GM21619 (cell line): Measurements from ENCODE around the gene SLC5A2.
"Not testable (repeated sequence)": the region's sequence is repeated elsewhere in the genome, so short reads cannot be mapped to it uniquely, and the experiment has no call there.

Experiments
- ATAC-seq: cut with Tn5 transposase; IDR thresholded peaks from one replicate; pipeline ENCODE4 v1.9.1; 2021; ENCODE audit not compliant: unreplicated experiment

Gene SLC5A2

DNA sequence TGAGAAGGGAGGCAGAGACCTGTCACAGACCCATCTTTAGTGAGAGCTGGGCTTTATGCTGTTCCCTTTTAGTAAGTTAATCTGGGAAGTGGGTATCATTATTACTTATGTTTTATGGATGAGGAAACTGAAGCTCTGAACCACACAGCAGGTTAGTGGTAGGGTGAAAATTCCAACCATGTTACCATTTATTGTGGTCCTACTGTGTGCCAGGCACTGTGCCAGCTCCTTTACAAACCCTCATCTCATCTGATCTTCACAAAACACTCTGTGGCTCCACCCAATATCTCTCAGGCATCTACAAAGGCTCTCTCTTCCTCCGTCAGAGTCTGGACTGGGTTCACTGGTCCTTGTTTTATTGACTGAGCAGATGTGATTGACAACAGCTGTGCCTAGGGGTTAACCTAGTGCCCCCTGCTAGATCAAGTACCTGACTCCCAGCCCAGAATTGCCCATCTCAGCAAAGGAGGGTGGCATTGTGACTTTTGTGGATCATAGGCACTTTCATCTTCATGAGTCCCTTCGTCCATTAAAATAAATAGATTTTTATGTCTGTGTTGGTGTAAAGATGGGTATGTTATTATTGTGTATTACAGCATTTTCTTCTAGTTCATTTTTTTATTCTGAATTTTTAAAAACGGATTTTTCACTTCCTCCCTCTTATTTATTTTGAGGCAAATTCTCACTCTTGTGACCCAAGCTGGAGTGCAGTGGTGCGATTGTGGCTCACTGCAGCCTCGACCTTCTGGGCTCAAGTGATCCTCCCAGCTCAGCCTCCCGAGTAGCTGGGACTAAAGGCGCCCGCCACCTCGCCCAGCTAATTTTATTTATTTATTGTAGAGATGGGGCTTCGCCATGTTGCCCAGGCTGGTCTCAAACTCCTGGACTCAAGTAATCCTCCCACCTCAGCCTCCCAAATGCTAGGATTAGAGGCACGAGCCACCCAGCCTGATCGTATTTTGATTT, 7.9 kb upstream of the SLC5A2 start:
- ATAC-seq, result no peak

DNA sequence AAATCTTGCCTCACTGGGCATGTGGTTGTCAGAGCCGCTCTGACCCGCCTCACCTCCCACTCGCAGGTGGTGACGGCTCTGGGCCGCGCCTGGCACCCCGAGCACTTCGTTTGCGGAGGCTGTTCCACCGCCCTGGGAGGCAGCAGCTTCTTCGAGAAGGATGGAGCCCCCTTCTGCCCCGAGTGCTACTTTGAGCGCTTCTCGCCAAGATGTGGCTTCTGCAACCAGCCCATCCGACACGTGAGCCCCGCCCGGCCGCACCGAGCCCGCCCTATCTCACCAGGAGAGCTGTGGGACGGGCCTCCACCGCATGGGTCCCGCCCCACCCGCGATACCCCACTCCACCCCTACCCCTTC, 7.0 kb upstream of the SLC5A2 start:
- no peak for ATAC-seq

GRCh38 chr16:31476303-31477219, 6.4 kb upstream of the SLC5A2 start:
- ATAC-seq, result peak; percentile 55

DNA sequence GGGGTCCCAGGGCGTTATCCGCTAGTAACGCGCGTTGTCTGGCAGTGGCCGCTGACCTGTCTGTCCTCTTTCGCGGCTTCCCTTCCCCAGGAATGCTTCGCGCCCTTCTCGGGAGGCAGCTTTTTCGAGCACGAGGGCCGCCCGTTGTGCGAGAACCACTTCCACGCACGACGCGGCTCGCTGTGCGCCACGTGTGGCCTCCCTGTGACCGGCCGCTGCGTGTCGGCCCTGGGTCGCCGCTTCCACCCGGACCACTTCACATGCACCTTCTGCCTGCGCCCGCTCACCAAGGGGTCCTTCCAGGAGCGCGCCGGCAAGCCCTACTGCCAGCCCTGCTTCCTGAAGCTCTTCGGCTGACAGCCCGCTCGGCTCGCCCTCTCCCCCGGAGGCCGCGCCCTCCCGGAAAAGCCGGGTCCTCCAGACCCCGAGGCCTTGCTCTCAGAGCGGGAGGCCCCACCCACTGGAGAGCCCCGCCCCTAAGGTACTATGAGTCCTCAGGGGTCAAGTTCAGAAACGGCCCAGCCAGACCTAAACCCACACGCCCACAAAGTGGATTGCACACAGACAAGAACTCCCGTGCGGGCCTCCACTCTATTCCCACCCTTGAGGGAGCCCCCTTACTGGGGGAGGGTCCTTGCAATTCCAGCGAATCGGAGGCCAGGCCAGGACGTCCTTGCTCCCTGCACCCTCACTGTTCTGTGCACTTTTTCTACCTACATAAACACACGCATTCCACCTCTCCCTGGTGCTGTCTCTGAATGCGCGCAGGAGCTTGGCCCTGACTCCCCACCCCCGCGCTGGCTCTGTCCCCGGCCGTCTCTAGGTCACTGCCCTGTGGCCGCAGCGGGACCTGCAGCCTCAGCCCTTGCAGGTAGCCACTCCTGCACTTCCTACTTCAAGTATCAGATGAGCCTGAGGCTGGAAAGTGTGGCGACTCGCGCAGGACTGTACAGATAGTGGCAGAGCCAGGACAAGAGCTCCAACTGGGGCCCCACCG, 5.4 kb upstream of the SLC5A2 start:
- peak; percentile 31 for ATAC-seq

DNA sequence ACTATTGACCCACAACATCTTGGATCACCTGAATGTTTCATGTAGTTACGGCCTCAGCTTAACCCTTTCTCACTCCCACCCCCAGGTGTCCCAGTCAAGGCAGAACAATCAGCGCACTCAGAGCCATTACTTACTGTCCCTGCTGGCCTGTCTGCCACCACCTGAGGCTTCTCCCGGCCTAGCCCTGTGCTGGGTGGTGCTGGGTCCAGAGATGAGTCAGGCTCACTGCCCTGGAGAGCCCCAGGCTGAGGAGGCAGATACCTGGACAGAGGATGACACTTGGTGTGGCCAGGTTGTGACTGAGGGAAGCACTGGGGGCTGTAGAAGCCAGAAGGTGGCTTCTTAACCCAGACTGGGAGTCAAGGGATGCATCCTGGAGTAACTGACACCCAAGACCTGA, 4.0 kb upstream of the SLC5A2 start:
- no peak for ATAC-seq

GRCh38 chr16:31479751-31480150, 3.2 kb upstream of the SLC5A2 start:
- ATAC-seq, result no peak

- no peak for ATAC-seq
These were observed 1.9 kb upstream of the SLC5A2 start for GRCh38 chr16:31480851-31481536.

- ATAC-seq, result not testable (repeated sequence)
These were observed 1.1 kb downstream of the SLC5A2 start for GRCh38 chr16:31484048-31484447.

GRCh38 chr16:31484491-31485171, 1.7 kb downstream of the SLC5A2 start:
- ATAC-seq, result no peak

GRCh38 chr16:31485571-31485970, 2.6 kb downstream of the SLC5A2 start:
- no peak for ATAC-seq

DNA sequence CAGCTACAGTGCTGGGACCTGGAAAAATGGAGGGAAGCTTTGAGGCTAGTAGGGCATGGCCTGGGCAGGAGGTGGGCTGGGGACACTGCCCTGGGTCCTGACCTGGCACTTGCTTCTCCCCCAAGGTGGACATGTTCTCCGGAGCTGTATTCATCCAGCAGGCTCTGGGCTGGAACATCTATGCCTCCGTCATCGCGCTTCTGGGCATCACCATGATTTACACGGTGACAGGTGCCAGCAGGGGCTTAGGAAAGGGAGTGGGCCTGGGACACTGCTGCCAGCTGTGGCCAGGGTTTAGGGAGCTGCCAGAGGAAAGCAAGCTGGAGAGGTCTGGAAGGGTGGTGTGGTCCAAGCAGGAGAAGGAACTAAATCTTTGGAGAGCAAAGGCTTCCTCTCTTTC, 3.1 kb downstream of the SLC5A2 start:
- no peak for ATAC-seq

- peak; percentile 4 for ATAC-seq
These were observed 4.3 kb downstream of the SLC5A2 start for GRCh38 chr16:31487071-31487719.

- ATAC-seq, result peak; percentile 79
These were observed 5.0 kb downstream of the SLC5A2 start for GRCh38 chr16:31487720-31488467.

GRCh38 chr16:31488468-31489297, 5.8 kb downstream of the SLC5A2 start:
- ATAC-seq, result no peak

- ATAC-seq, result no peak
These were observed 6.3 kb downstream of the SLC5A2 start for GRCh38 chr16:31489298-31489564.

- no peak for ATAC-seq
These were observed 7.0 kb downstream of the SLC5A2 start for GRCh38 chr16:31489616-31490584.
